Measurements from ENCODE around the gene RHBDD2. TPM values are rescaled to one million over a fixed set of nuclear protein-coding genes. Genes with fewer than 3 reads are reported as not detected.

RHBDD2 gene
- total and polyA plus RNA-seq, 9 of the 15 experiments (the other 6 are each of a cell fraction or from before 2014, with no cell fraction given): 3.3 to 36.7 (median 17.9) TPM

- TF ChIP-seq ZBTB33 (CRISPR knock-in tag; IDR thresholded peaks at IDR 0.05) (no peak), MTF1 (CRISPR knock-in tag; IDR thresholded peaks at IDR 0.05; ENCODE audit: borderline replicate concordance) (0 out of 2 replicates have a peak, but pooled peaks have one; percentile 76), NCOA2 (IDR thresholded peaks at IDR 0.05; ENCODE audit: partially characterized antibody in 2 of 2) (no peak), CXXC5 (CRISPR knock-in tag; IDR thresholded peaks at IDR 0.05) (peak; percentile 83), TAF15 (IDR thresholded peaks at IDR 0.05; ENCODE audit: low read depth, low read length) (no peak), ZNF76 (CRISPR knock-in tag; IDR thresholded peaks at IDR 0.05; ENCODE audit: borderline replicate concordance) (peak; percentile 93), POLR2AphosphoS5 (IDR thresholded peaks at IDR 0.05; ENCODE audit: control insufficient read depth, insufficient read depth, low read depth, low read length) (no peak), TBP (optimal IDR thresholded peaks at IDR 0.05; ENCODE audit: low read depth, low read length) (no peak), CEBPB (tag; IDR thresholded peaks at IDR 0.05) (peak; percentile 52), CBX2 (IDR thresholded peaks at IDR 0.05; ENCODE audit: insufficient read depth, low read length, poor library complexity, severe bottlenecking) (no peak), COPS2 (conservative IDR thresholded peaks at IDR 0.05) (no peak), ZNF518B (CRISPR knock-in tag; IDR thresholded peaks at IDR 0.05) (no peak), ZBTB34 (CRISPR knock-in tag; IDR thresholded peaks at IDR 0.05) (peak; percentile 67; the same call in 1 of the 2 replicates), CBFA2T2 (conservative IDR thresholded peaks at IDR 0.05) (no peak), MCM3 (IDR thresholded peaks at IDR 0.05) (no peak), ZNF146 (CRISPR knock-in tag; IDR thresholded peaks at IDR 0.05; ENCODE audit: unreplicated experiment) (no peak), ZBTB2 (IDR thresholded peaks at IDR 0.05) (no peak), SRSF1 (IDR thresholded peaks at IDR 0.05; ENCODE audit: low read depth, low read length) (no peak), CHD4 (IDR thresholded peaks at IDR 0.05; ENCODE audit: insufficient read depth, insufficient replicate concordance, low read depth, low read length, poor library complexity, severe bottlenecking) (no peak), KLF16 (IDR thresholded peaks at IDR 0.05) (no peak), ZNF140 (CRISPR knock-in tag; IDR thresholded peaks at IDR 0.05) (0 out of 2 replicates have a peak, but pooled peaks have one; percentile 33)
Measured at GRCh38 chr7:75843613-75844116, 35.2 kb upstream of the RHBDD2 start (continued).

All from K562 (cell line).